H9 (cell line): ENCODE data around the gene DPM2. TPM values are rescaled to one million over a fixed set of nuclear protein-coding genes. Genes with fewer than 3 reads are reported as not detected.

Source experiments
- DNase-seq: peaks from one replicate; pipeline ENCODE4 v3.0.0-alpha.2; 2017
- H2AFZ ChIP-seq: one replicate; pipeline ENCODE4 v1.6.1; 2013; ENCODE audit warnings: mild to moderate bottlenecking, low read length, control low read depth, moderate library complexity
- H2AK5ac ChIP-seq: 2 replicates; pipeline ENCODE4 v1.6.1; 2013; ENCODE audit warnings: low read length, control low read depth, mixed read lengths; ENCODE audit not compliant: insufficient read length
- H2BK120ac ChIP-seq: one replicate; pipeline ENCODE4 v1.6.1; 2013; ENCODE audit warnings: low read depth, mild to moderate bottlenecking, low read length, control low read depth, inconsistent platforms; ENCODE audit not compliant: poor library complexity, severe bottlenecking
- H2BK12ac ChIP-seq: 2 replicates; pipeline ENCODE4 v1.6.1; 2013; ENCODE audit warnings: low read length, control low read depth, mixed read lengths, low read depth; ENCODE audit not compliant: insufficient read length
- H2BK15ac ChIP-seq: 2 replicates; pipeline ENCODE4 v1.6.1; 2013; ENCODE audit warnings: low read depth, low read length, control low read depth
- H2BK20ac ChIP-seq: one replicate; pipeline ENCODE4 v1.6.1; 2013; ENCODE audit warnings: low read depth, mild to moderate bottlenecking, low read length, control low read depth, inconsistent platforms; ENCODE audit not compliant: poor library complexity, severe bottlenecking
- H2BK5ac ChIP-seq: 2 replicates; pipeline ENCODE4 v1.6.1; 2013; ENCODE audit warnings: low read length, control low read depth, mixed read lengths; ENCODE audit not compliant: insufficient read length
- H3K14ac ChIP-seq: 2 replicates; pipeline ENCODE4 v1.6.1; 2013; ENCODE audit warnings: low read length, control low read depth; ENCODE audit not compliant: insufficient read depth
- H3K18ac ChIP-seq: 2 replicates; pipeline ENCODE4 v1.6.1; 2013; ENCODE audit warnings: low read depth, mild to moderate bottlenecking, mixed read lengths, low read length, control low read depth; ENCODE audit not compliant: insufficient read length
- H3K23ac ChIP-seq: 2 replicates; pipeline ENCODE4 v1.6.1; 2013; ENCODE audit warnings: low read length, control low read depth, mixed read lengths, low read depth; ENCODE audit not compliant: insufficient read length
- H3K23me2 ChIP-seq: 2 replicates; pipeline ENCODE4 v1.6.1; 2013; ENCODE audit warnings: low read depth, mild to moderate bottlenecking, mixed read lengths, low read length, control low read depth; ENCODE audit not compliant: insufficient read length, poor library complexity, severe bottlenecking
- H3K27ac ChIP-seq: 2 replicates; pipeline ENCODE4 v1.5.1; 2013; ENCODE audit warnings: low read length, control low read depth, mixed read lengths, low read depth; ENCODE audit not compliant: insufficient read length
- H3K27me3 ChIP-seq: 2 replicates; pipeline ENCODE4 v1.6.1; 2013; ENCODE audit warnings: low read length, control low read depth, inconsistent platforms; ENCODE audit not compliant: insufficient read depth
- H3K4ac ChIP-seq: 2 replicates; pipeline ENCODE4 v1.6.1; 2013; ENCODE audit warnings: low read depth, mild to moderate bottlenecking, control low read depth, inconsistent platforms, low read length, moderate library complexity
- H3K4me1 ChIP-seq: 2 replicates; pipeline ENCODE4 v1.6.1; 2013; ENCODE audit warnings: low read length, control low read depth, inconsistent platforms; ENCODE audit not compliant: insufficient read depth
- H3K4me2 ChIP-seq: 2 replicates; pipeline ENCODE4 v1.6.1; 2013; ENCODE audit warnings: low read length, control low read depth, mixed read lengths; ENCODE audit not compliant: insufficient read length, insufficient read depth
- H3K56ac ChIP-seq: 2 replicates; pipeline ENCODE4 v1.6.1; 2013; ENCODE audit warnings: low read depth, mild to moderate bottlenecking, mixed read lengths, low read length, control low read depth; ENCODE audit not compliant: insufficient read length
- H3K79me1 ChIP-seq: 2 replicates; pipeline ENCODE4 v1.6.1; 2013; ENCODE audit warnings: low read depth, mild to moderate bottlenecking, moderate library complexity, low read length, control low read depth, inconsistent platforms; ENCODE audit not compliant: insufficient read depth, poor library complexity, severe bottlenecking
- H3K79me2 ChIP-seq: 2 replicates; pipeline ENCODE4 v1.6.1; 2013; ENCODE audit warnings: low read length, control low read depth, inconsistent platforms; ENCODE audit not compliant: insufficient read depth
- H3K9ac ChIP-seq: 2 replicates; pipeline ENCODE4 v1.6.1; 2013; ENCODE audit warnings: low read length, control low read depth, mixed read lengths; ENCODE audit not compliant: insufficient read length; ENCODE audit errors: extremely low read depth
- H3K9me3 ChIP-seq: one replicate; pipeline ENCODE4 v1.6.1; 2013; ENCODE audit warnings: low read depth, low read length, inconsistent platforms; ENCODE audit not compliant: control insufficient read depth
- H3T11ph ChIP-seq: one replicate; pipeline ENCODE4 v1.6.1; 2013; ENCODE audit warnings: mild to moderate bottlenecking, low read length, control low read depth, inconsistent platforms
- H4K20me1 ChIP-seq: one replicate; pipeline ENCODE4 v1.6.1; 2013; ENCODE audit not compliant: control insufficient read depth, insufficient read length, insufficient read depth
- H4K5ac ChIP-seq: 2 replicates; pipeline ENCODE4 v1.6.1; 2013; ENCODE audit warnings: low read depth, mild to moderate bottlenecking, mixed read lengths, low read length, control low read depth; ENCODE audit not compliant: insufficient read length
- H4K8ac ChIP-seq: replicated peaks from 2 replicates; pipeline ENCODE4 v1.6.1; 2013; ENCODE audit warnings: low read length, control low read depth, mixed read lengths, low read depth; ENCODE audit not compliant: insufficient read length
- H4K91ac ChIP-seq: 2 replicates; pipeline ENCODE4 v1.6.1; 2013; ENCODE audit warnings: low read depth, mild to moderate bottlenecking, moderate library complexity, mixed read lengths, low read length, control low read depth; ENCODE audit not compliant: insufficient read length
- H3K27ac Mint-ChIP-seq, 3 experiments: 2 replicates in 2 of 3; 3 replicates in 1 of 3; pipeline ENCODE4 v1.8.0; 2020 to 2021; ENCODE audit warnings: mixed read lengths in 3 of 3, mild to moderate bottlenecking in 1 of 3, moderate library complexity in 1 of 3
- H3K27me3 Mint-ChIP-seq: 2 replicates; pipeline ENCODE4 v1.8.0; 2021; ENCODE audit warnings: low read depth, mild to moderate bottlenecking, moderate library complexity, mixed read lengths
- H3K36me3 Mint-ChIP-seq, 3 experiments: 2 replicates in 2 of 3; 3 replicates in 1 of 3; pipeline ENCODE4 v1.8.0; 2020 to 2021; ENCODE audit warnings: low read depth in 3 of 3, mixed read lengths in 3 of 3; ENCODE audit not compliant: insufficient read depth in 1 of 3
- H3K4me1 Mint-ChIP-seq, 2 experiments: 2 replicates each; pipeline ENCODE4 v1.8.0; 2020; ENCODE audit warnings: mixed read lengths in 2 of 2
- H3K4me3 Mint-ChIP-seq, 2 experiments: 2 replicates in 1 of 2; 3 replicates in 1 of 2; pipeline ENCODE4 v1.8.0; 2020 to 2021; ENCODE audit warnings: mild to moderate bottlenecking in 2 of 2, mixed read lengths in 2 of 2, moderate library complexity in 1 of 2
- H3K9me3 Mint-ChIP-seq, 2 experiments: 2 replicates in 1 of 2; 3 replicates in 1 of 2; pipeline ENCODE4 v1.8.0; 2020; ENCODE audit warnings: mild to moderate bottlenecking in 2 of 2, mixed read lengths in 2 of 2, moderate library complexity in 1 of 2
- WGBS: extraction: QIAGEN DNeasy Blood & Tissue Kit; methylation state at CpG from one replicate; pipeline ENCODE4 v1.1.7; 2013; ENCODE audit warnings: missing lambda C conversion rate, low lambda C conversion rate, mixed read lengths; ENCODE audit not compliant: insufficient read length; ENCODE audit errors: extremely low coverage; 5-methylcytosine and 5-hydroxymethylcytosine counted together
- total RNA-seq: library from RNA; stranded (reverse); gene quantifications from 2 replicates; pipeline ENCODE4 v1.2.1, GENCODE V29; 2021
- TF ChIP-seq, protein P1 (sequence below): fragments of 200-600 bp; sonication (generic); conservative IDR thresholded peaks from 3 replicates; pipeline ENCODE4 v1.8.0; 2021; ENCODE audit warnings: antibody characterized with exemption, mild to moderate bottlenecking

DPM2 gene
- total RNA-seq, 1 experiment from 2014 or later = 46.1 TPM

DNA sequence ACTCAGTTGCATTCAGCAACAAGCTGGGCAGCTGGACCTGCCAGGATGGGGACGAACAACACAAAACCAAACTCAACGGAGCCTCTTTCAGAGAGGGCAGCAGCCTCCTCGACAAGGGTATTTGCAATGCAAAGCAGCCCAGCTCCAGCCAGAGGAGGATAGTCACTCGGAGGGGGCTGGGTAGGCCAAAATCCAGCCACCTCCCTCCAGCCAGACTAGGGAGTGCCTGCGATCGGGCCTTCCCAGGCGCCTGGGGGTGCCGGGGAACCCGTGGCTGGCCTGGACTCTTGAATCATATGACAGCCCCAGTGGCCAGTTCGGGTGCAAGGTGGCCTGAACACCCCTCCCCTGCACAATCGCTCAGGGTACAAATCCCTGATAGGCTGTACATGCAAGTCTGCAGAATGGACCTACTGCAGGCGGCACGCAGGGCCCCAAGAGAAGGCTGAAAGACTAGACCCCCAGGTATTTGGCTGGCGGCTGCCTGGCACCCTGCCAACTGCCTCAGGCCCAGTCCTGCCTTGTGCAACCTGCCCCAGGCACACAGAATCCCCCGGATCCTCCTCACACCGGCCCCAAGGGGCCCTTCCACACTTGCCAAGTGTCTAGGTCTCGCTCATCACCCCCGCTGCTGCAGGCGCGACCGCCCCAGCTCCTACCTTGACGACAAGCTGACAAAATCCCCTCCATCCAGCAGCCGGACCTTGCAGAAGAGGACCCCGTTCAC lies 41.8 kb upstream of the DPM2 start:
- no peak overlapping the region; the same call in 1 of the 2 replicates for H3K14ac ChIP-seq
- H3K9me3 ChIP-seq = no peaks in the 10 kb centered on the region
- no peak overlapping the region for H2BK12ac ChIP-seq
- Mint-ChIP-seq H3K27ac (peak overlapping the region; percentile 87 to 91 (median 91)), H3K36me3 (peaks cover 0 to 8% (median 0%) of the 10 kb centered on the region in 3 experiments; a peak in 2 of 7 replicates), H3K4me1 (peaks cover 43 to 56% of the 10 kb centered on the region in 2 experiments), H3K4me3 (peak overlapping the region; percentile 91 to 95), H3K27me3 (no peaks in the 10 kb centered on the region), H3K9me3 (no peaks in the 10 kb centered on the region)
- H3K18ac ChIP-seq = no peak overlapping the region
- H2BK120ac ChIP-seq = no peak overlapping the region
- no CpG with 5 or more reads among the region's 24 CpGs for WGBS
- peaks cover 30% of the 10 kb centered on the region; the same call in 1 of the 2 replicates for H3K79me2 ChIP-seq
- peaks cover 9% of the 10 kb centered on the region for H3K79me1 ChIP-seq
- no peak overlapping the region for H2BK5ac ChIP-seq
- H2AFZ ChIP-seq = no peak overlapping the region
- no peak overlapping the region for H3K27ac ChIP-seq
- H4K5ac ChIP-seq = no peak overlapping the region
- H3K9ac ChIP-seq = peak overlapping the region; percentile 61
- peaks cover 19% of the 10 kb centered on the region for H3K23me2 ChIP-seq
- H4K91ac ChIP-seq = no peak overlapping the region
- no peak overlapping the region for H3K23ac ChIP-seq
- no peak overlapping the region for H3K4ac ChIP-seq
- TF ChIP-seq, protein P1, sequence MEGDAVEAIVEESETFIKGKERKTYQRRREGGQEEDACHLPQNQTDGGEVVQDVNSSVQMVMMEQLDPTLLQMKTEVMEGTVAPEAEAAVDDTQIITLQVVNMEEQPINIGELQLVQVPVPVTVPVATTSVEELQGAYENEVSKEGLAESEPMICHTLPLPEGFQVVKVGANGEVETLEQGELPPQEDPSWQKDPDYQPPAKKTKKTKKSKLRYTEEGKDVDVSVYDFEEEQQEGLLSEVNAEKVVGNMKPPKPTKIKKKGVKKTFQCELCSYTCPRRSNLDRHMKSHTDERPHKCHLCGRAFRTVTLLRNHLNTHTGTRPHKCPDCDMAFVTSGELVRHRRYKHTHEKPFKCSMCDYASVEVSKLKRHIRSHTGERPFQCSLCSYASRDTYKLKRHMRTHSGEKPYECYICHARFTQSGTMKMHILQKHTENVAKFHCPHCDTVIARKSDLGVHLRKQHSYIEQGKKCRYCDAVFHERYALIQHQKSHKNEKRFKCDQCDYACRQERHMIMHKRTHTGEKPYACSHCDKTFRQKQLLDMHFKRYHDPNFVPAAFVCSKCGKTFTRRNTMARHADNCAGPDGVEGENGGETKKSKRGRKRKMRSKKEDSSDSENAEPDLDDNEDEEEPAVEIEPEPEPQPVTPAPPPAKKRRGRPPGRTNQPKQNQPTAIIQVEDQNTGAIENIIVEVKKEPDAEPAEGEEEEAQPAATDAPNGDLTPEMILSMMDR = no peak
- no peak overlapping the region for H3T11ph ChIP-seq
- H3K4me1 ChIP-seq = peaks cover 7% of the 10 kb centered on the region
- H4K8ac ChIP-seq = no peak overlapping the region
- H2AK5ac ChIP-seq = no peak overlapping the region
- no peak overlapping the region for H2BK15ac ChIP-seq
- no peaks in the 10 kb centered on the region for H4K20me1 ChIP-seq
- no peak overlapping the region for H3K56ac ChIP-seq
- DNase-seq = peak; percentile 77
- H3K4me2 ChIP-seq = peak overlapping the region; percentile 57
- H2BK20ac ChIP-seq = no peak overlapping the region
- H3K27me3 ChIP-seq = no peaks in the 10 kb centered on the region
